Measurements from ENCODE around the gene MT1B. TPM values are rescaled to one million over a fixed set of nuclear protein-coding genes. Genes with fewer than 3 reads are reported as not detected.

MT1B gene
- total and polyA plus RNA-seq, 9 of the 15 experiments (the other 6 are each of a cell fraction or from before 2014, with no cell fraction given), result not detected

GRCh38 chr16:56636616-56637413 is 14.9 kb upstream of the MT1B start:
- no peak overlapping the region for H3K4me3 ChIP-seq
- peaks cover 44 to 76% of the 10 kb centered on the region in 2 experiments for H3K27me3 ChIP-seq (ENCODE audit: control insufficient read depth in 2 of 2, insufficient read depth in 2 of 2, low read length in 2 of 2)
- intact Hi-C loops (cut with micrococcal nuclease), result no loop called here
- peaks cover 0 to 23% of the 10 kb centered on the region in 2 experiments; a peak in 2 of 5 replicates for H3K4me1 ChIP-seq (replicated peaks in 1 of 2; ENCODE audit: control insufficient read depth in 2 of 2, insufficient read depth in 2 of 2, low read length in 2 of 2)
- FAIRE-seq (no peak), DNase-seq (ENCODE audit: extremely low read depth in 1 of 4, low spot score in 3 of 4) (no peak), ATAC-seq (no peak)
- H3K9ac ChIP-seq (ENCODE audit: insufficient read depth in 1 of 2, low read depth in 2 of 2, low read length in 2 of 2), result no peak overlapping the region
- H3K79me2 ChIP-seq (ENCODE audit: control insufficient read depth, insufficient read depth, low read length), result no peaks in the 10 kb centered on the region
- H3K9me3 ChIP-seq (replicated peaks; ENCODE audit: control insufficient read depth, insufficient read depth, low read depth, low read length), result no peaks in the 10 kb centered on the region
- POLR2A ChIA-PET, result interaction anchor here (0.6 kb wide), 2 partner anchors 28 to 280 kb away, joined by 3 read pairs; no protein-coding TSS in a partner anchor
- TF ChIP-seq TFAP4 (CRISPR knock-in tag; IDR thresholded peaks at IDR 0.05; ENCODE audit: borderline replicate concordance), result no peak
- no peak for TF ChIP-seq HSF4 (CRISPR knock-in tag; IDR thresholded peaks at IDR 0.05; ENCODE audit: borderline replicate concordance)
- no peak for TF ChIP-seq PHB (CRISPR knock-in tag; IDR thresholded peaks at IDR 0.05)
- TF ChIP-seq SPI1 (IDR thresholded peaks at IDR 0.05; ENCODE audit: borderline replicate concordance, low read depth, low read length), result no peak
- no peak for TF ChIP-seq ZNF57 (CRISPR knock-in tag; IDR thresholded peaks at IDR 0.05)
- TF ChIP-seq EGR1 (conservative IDR thresholded peaks at IDR 0.05), result no peak
- no peak for TF ChIP-seq KHSRP (IDR thresholded peaks at IDR 0.05)
- CTCF ChIA-PET (ENCODE audit: low intra/inter-chr PET ratio), result no interaction called here
- WGBS (ENCODE audit: insufficient coverage, low coverage, missing lambda C conversion rate), result 1% methylated on average over 9 of the region's 9 CpGs
- no peaks in the 10 kb centered on the region for H3K36me3 ChIP-seq (ENCODE audit: control insufficient read depth, insufficient read depth, low read length)
- BruUV-seq (replicated peaks), result no TSS peak
- H3K27ac ChIP-seq (ENCODE audit: extremely low read depth, low read depth, low read length), result no peak overlapping the region
- no peak overlapping the region for H3K4me2 ChIP-seq (ENCODE audit: insufficient read depth, low read length)
- H2AFZ ChIP-seq (ENCODE audit: low read depth, low read length), result no peak overlapping the region
- in situ Hi-C loops (cut with MboI), result no loop called here
- 0 out of 2 replicates have a peak, but pooled peaks cover 7% of the 10 kb centered on the region for H4K20me1 ChIP-seq (replicated peaks; ENCODE audit: control insufficient read depth, insufficient read depth, low read length)
- no peaks in the 10 kb centered on the region for H3K9me1 ChIP-seq (ENCODE audit: control insufficient read depth, insufficient read depth, low read length)
